ENCODE measurements around the gene ZC3H6. TPM values are rescaled to one million over a fixed set of nuclear protein-coding genes. Genes with fewer than 3 reads are reported as not detected.

The ZC3H6 gene, protein sequence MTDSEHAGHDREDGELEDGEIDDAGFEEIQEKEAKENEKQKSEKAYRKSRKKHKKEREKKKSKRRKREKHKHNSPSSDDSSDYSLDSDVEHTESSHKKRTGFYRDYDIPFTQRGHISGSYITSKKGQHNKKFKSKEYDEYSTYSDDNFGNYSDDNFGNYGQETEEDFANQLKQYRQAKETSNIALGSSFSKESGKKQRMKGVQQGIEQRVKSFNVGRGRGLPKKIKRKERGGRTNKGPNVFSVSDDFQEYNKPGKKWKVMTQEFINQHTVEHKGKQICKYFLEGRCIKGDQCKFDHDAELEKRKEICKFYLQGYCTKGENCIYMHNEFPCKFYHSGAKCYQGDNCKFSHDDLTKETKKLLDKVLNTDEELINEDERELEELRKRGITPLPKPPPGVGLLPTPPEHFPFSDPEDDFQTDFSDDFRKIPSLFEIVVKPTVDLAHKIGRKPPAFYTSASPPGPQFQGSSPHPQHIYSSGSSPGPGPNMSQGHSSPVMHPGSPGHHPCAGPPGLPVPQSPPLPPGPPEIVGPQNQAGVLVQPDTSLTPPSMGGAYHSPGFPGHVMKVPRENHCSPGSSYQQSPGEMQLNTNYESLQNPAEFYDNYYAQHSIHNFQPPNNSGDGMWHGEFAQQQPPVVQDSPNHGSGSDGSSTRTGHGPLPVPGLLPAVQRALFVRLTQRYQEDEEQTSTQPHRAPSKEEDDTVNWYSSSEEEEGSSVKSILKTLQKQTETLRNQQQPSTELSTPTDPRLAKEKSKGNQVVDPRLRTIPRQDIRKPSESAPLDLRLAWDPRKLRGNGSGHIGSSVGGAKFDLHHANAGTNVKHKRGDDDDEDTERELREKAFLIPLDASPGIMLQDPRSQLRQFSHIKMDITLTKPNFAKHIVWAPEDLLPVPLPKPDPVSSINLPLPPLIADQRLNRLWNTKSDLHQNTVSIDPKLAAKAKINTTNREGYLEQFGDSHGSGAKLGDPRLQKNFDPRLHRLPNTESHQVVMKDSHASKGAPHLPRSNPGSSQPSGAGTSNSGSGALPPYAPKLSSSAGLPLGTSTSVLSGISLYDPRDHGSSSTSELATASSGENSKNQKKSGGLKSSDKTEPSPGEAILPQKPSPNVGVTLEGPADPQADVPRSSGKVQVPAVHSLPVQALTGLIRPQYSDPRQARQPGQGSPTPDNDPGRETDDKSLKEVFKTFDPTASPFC
- 1.8 and 2.0 TPM in 2 replicates for total RNA-seq

DNA sequence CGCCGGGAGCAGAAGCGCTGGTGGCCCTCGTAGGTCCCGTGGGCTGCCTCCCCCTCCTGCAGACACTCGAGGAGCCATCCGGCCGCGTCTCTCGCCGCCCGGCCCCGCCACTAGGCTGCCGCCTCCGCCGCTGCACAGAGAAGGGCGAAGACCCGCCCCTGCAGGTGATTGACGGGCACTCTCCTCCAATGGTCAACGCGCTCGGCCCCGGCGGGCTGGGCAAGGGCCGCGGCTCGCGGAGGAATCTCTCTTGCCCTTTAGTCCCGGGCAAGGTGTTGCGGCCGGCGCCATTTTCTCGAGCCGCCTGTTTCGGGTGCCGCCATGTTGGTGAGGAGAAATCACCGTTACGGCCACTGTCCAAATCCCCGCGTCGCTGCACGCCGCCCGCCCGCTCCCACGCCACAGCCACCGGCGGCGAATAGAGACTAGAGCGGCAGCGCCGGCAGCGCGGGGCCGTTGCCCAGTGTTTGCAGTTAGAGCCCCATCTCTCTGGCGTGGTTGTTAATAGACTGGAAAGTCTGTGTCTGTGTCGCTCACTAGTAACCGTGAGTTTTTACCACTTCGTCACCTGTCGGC is at the start of gene ZC3H6:
TSS of gene ZC3H6 (plus strand) at position 287 of the 576 bp plus-strand sequence. CDS start 398 bp downstream, outside the sequence.
- peak; percentile 95 to 99 for DNase-seq (ENCODE audit: low read depth in 2 of 2)

DNA sequence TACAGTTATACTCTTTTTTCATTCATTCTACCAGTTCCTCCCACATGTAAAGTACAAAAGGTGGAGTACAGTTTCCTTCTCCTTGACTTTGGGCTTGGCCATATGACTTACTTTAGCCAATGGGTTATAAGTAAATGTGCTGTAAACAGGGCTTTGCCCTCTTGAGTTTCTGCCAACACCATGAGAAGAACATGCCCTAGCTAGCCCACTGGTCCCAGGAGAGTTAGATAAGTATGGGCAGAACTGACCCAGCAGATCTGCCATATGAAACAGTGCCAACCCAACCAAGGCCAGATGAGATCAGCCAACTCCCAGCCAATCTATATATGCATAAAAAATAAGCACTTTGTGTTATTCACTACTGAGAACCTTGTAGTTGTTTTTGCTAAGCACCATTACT is 46.0 kb upstream of the ZC3H6 start:
- DNase-seq (ENCODE audit: low read depth in 2 of 2): peak in 1 of 2 donors; percentile 7

DNA sequence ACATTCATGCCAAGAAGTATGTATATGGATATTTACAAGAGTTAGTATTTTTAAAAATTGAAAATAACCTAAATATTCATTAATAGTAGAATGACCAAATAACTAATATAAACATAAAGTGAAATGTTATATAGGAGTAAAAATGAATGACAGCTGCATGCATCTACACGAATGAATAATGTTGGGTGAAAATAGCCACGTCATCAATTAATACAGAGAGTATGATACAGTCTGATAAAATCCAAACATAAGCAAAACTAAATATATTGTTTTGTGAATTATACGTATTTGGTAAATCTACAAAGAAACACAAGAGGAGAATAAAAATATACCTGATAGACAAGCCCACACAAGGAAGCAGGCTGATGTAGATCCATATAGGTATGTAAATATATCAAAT is 45.0 kb upstream of the ZC3H6 start:
- DNase-seq (ENCODE audit: low read depth in 2 of 2): no peak

DNA sequence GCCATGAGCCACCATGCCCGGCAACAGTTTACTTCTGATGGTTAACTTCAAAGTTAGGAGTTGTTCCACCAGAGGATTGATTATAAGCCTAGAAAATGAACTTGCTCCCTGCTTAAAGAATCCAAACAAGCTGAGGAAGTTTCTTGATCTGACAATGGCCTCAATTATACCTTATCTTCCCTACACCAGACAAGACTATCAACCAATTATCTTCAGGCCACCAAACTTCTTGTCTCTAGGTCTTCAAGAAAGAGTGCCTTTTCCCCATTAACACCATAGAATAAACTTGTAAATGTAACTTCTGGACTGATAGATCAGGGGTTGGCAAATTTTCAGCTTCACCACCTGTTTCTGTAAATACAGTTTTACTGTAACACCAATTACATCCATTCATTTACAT is 35.5 kb upstream of the ZC3H6 start:
- DNase-seq (ENCODE audit: low read depth in 2 of 2): no peak

DNA sequence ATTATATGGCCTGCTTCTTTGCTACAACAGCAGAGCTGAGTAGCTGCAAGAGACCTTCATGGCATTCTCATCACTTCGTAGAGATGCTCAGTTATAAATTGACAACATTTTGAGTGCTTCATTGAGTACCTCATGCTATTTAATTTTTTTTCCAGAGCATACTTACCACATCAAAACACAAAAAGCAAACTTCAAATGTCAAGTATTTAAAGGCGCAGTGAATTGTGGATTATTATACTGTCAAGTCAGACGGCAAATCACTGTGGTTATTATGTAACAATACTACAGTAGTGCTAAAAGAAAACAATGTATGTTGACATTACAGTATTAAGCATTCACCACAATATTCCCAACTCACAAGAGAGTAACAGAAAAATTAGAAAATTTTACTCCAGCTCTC is 33.0 kb upstream of the ZC3H6 start:
- no peak for DNase-seq (ENCODE audit: low read depth in 2 of 2)

DNA sequence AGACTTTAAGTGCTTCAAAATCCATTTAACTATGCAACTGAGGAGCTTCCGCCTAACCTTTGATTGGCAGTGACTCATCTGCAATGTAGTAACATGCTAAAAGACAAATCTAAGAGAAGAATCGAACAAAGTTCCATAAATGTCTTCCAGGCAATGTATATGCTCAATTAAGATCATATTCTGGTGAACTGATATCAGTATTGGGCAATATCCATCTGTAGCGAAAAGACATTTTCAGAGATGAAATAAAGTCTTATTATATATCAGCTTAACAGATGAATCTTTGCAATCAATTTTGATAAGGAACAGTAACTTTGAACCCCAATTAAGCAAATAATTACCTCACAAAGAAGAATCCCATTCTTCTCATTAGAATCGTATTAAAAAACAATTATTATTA is 32.2 kb upstream of the ZC3H6 start:
- DNase-seq (ENCODE audit: low read depth in 2 of 2): no peak

DNA sequence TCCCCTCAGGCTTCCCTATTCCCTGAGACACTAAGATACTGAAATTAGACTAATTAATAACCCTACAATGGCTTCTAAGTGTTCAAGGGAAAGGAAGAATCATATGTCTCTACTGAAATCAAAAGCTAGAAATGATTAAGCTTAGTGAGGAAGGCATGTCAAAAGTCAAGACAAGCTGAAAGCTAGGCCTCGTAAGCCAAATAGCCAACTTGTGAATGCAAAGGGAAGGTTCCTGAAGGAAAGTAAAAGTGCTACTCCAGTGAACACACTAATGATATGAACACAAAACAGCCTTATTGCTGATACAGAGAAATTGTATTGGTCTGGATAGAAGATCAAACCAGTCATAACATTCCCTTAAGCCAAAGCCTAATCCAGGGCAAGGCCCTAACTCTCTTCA is 30.5 kb upstream of the ZC3H6 start:
- no peak for DNase-seq (ENCODE audit: low read depth in 2 of 2)

DNA sequence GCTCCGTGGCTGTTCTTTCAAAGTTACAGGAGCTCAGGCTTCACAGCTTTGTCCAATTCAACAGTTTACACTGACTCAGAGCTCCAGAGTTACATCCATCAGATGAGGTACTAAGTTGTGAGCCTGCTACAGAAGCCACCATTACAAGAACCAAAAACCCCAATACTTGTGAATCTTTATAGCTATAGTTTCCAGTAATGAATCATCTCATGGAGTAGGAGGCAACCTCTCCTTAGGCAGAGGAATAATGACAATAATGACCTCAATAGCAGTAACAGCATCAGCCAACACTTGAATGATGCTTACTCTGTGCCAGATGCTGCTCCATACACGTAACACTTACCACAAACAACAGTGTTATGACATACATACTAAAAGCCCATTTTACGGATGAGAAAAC is 24.1 kb upstream of the ZC3H6 start:
- DNase-seq (ENCODE audit: low read depth in 2 of 2): no peak

DNA sequence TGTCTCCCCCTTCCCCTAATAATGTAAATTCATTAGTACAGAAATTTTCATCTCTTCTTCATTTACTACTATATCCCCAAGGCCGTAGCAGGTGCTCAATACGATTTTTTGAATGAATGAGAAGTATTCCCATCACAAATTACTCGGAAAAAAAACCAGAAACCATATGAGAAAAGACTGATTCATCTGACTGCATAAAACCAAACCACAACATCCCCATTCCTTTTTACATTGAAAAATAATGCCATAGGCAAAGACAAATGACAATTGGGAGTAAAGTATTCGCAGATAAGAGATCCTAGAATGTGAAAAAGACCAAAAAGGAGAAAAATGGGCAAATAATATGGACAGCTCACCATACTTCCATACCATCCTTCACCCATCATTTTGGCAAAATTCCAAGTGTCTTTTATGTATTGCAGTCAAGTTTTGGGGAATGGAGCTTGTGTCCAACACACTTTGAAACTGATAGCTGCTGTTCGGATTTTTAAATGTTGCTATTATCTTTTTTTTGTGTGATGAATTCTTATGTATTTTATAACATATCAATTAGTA is 22.1 kb upstream of the ZC3H6 start:
- DNase-seq (ENCODE audit: low read depth in 2 of 2): no peak

DNA sequence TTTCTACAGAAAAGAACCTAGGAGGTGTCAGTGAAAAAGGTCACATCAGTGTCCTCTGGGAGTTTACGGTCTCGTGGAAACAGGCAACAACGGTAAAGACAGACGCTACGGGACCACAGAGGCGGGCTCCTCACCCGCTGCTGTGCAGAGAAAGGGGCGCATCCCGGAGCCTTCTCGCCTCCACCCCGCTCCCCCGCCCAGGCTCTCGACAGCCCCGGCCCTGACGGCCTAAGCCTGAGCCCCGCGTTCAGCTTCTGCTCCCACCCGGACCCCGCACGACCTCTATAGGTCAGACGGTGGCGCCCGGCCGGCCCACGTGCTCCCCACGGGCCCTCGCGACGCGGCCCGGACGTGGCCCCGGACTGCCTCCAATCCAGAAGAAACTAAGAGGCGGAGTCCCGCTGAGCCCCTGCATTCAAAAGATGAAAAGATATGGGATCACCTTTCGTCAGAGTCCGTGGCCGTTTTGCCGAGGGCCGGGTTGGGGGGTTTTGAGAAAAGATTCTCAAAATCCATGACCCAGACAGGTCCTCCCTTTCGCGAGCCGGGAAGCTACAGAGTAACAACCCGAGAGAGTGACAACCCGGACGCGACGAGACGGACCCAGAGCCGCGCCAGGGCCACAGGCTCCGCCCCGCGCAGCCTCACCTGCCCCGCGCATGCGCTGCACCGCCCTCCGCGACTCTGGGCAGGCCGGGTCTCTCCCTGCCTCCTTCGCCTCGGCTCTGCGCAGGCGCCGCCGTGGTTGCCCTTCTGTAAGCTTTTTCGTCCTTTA is 20.7 kb upstream of the ZC3H6 start, which contains the start of gene ZC3H8:
TSS of gene ZC3H8 (minus strand) at position 577 of the 775 bp plus-strand sequence. CDS start at position 516, 61 bp downstream.
- DNase-seq (ENCODE audit: low read depth in 2 of 2): peak; percentile 83 to 89

DNA sequence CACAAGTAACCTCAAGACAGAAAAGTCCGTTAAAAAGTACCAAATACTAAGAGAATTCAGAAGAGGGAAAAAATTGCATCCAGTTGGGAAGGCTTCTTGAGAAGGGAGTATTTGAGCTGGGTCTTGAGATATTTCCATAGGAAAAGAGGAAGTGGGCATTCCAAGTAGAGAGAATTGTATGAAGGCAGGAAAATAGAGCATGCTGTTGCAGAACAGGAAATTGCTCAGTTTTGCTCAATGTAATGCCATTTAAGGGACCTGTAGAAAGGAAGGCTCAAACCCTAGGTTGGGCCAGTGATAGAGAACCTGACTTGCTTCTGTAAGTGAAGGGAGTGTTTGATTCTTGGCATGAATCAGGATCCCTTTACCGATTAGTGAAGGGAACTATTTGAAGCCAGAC is 19.5 kb upstream of the ZC3H6 start:
- DNase-seq (ENCODE audit: low read depth in 2 of 2): no peak

DNA sequence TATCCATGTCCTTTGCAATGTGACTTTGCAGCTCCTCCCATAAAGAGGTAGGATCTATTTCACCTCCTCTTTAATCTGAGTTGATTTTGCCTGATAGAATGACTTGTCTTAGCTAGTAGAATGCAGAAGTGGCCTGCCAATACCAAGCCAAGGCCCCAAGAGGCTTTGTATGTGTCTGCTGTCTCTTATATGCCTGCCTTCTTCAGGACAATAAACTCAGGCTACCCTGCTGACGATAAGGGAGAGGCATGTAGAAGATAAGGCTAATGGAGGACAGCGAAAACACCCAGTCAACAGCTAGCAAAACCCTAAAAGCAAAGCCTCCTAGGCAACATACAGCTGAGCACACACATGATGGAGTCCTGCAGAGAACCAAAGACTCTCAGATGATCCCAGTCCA is 18.7 kb upstream of the ZC3H6 start:
- no peak for DNase-seq (ENCODE audit: low read depth in 2 of 2)

DNA sequence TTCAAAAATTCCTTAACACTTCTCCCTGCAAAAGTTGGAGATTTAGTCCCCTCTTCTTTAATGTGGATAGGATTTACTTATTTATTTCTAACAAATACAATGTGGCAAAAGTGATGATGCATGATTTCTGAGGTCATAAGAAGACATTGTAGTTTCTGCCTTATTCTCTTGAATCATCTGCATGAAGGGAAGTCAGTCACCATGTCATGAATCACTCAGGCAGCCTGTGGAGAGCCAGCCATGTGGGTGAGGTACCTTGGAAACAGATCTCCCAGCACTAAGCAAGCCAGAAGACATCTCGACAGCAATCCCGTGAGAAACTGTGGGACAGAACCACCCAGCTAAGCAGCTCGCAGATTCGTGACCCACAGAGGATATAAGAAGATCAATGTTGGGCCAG is 17.8 kb upstream of the ZC3H6 start:
- DNase-seq (ENCODE audit: low read depth in 2 of 2): no peak

DNA sequence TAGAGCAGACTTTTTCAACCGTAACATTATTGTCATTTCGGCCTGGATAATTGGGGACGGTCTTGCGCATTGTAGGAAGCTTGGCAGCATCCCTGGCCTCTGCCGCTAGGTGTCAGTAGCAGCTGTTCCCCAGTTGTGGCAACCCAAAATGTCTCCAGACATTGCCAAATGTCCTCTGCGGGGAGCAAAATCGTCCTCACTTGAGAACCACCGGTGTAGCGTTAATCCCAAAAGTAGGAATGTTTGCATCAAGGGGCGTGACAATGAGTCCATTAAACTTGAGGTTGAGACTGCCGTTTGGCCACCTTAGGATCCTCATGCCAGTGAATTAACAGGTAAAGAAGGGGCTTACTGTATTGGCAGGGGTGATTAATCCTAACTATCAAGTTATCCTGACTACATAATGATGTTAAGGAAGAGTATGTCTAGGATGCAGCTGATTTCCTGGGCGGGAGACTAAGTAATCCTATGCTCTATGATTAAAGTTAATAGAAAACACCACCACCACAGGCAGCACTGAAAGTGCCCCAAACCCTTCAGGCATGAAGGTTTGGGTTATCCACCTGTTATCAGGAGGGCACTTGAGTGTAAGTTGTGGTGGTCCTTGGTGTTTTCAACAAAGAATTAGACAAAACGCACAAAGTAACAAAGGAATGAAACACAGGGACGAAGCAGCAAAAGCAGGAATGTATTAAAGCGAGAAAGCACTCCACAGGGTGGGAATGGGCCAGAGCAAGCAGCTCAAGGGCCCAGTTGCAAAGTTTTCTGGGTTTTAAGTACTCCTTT is 15.7 kb upstream of the ZC3H6 start:
- DNase-seq (ENCODE audit: low read depth in 2 of 2): peak; percentile 61 to 70

DNA sequence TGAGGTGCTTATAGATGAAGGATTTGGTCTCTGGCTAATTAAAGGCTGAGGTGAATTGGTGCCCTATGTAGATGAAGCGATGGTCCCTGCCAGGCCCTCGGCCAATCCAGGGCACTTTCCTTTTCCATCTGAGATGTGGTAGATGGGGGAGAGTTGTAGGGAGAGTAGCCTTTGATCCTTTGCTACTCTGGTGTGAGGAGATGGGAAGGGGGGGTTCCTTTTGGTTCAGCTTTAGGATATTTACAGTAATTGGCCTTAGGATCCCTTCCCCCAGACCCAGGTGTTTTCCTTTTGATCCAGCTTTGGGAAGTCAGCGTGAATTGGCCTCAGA is 15.1 kb upstream of the ZC3H6 start:
- DNase-seq (ENCODE audit: low read depth in 2 of 2): no peak

DNA sequence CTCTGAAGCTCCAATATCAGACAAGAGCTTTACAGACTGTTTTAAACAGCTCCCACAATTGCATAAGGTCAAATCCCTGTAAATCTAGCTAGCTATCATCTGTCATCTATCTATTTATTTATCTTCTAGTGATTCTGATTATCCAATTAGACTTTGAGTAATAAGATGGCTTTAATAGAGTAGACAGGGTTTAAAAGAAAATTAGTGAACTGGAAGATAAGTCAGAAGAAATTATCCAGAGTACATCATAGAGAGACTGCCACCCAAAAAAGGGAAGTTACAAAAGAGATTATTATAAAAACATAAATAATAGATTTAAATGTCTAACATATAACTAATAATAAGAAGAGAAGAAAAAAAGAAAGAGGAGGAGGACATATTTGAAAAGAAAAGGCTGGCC is 12.5 kb upstream of the ZC3H6 start:
- no peak for DNase-seq (ENCODE audit: low read depth in 2 of 2)

DNA sequence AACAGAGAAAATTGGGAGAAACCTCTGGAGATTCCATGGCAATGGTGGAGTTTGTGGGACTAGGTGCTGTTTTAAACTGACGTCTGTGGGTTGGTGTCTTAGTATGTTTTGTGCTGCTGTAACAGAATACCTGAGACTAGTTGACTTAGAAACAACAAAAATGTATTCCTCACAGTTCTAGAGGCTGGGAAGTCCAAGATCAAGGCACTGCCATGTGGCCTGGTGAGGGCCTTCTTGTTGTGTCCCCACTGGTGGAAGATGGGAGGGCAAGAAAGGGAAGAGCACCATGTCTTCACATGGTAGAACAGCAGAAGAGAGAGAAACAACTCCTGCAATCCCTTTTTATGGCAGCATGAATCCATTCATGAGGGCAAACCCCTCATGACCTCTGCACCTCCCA is 6.8 kb upstream of the ZC3H6 start:
- no peak for DNase-seq (ENCODE audit: low read depth in 2 of 2)

DNA sequence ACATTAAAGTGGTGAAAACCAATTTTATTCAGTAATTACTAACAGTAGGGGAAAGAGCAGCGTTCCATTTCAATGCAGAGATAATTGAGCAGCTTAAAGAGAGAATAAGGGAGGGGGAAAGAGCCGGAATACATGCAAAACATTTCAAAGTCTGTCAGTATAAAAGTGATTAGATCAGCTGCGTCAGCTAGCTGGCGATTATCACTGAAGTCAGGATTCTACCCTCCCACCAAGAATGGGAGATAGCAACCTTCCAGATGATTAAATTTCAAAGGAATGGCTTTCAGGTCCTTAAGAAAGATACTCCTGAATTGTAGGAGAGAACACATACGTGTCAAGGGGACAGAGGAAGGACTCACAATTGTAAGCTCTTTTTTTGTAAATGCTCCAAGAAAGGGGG is 2.7 kb upstream of the ZC3H6 start:
- DNase-seq (ENCODE audit: low read depth in 2 of 2): no peak

DNA sequence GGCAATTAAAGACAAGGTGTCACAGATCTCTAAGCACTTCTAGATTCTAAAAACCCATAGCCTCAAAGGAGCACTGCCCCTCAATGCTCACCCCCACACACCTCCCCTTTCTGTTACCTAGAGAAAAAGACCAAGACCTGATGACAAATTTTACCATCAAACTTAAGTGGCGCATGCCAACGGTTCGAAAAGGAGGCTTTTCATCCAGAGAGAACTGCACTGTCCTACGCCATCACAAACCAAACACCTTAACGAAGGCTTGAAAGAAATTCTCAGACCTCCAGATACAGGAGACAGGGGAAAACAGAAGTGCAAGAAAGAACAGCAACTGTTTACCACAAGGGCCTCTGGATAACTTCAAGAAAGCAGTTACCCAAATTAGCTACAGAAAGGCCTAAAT is 2.0 kb upstream of the ZC3H6 start:
- DNase-seq (ENCODE audit: low read depth in 2 of 2): no peak
